GM21423 (cell line): ENCODE results near the gene ANKRD6.
"Not testable (repeated sequence)": the region's sequence is repeated elsewhere in the genome, so short reads cannot be mapped to it uniquely, and the experiment has no call there.

ENCODE experiments used
- ATAC-seq: cut with Tn5 transposase; IDR thresholded peaks from one replicate; pipeline ENCODE4 v1.9.1; 2021; ENCODE audit warnings: mild to moderate bottlenecking, moderate library complexity; ENCODE audit not compliant: unreplicated experiment

ANKRD6 gene

DNA sequence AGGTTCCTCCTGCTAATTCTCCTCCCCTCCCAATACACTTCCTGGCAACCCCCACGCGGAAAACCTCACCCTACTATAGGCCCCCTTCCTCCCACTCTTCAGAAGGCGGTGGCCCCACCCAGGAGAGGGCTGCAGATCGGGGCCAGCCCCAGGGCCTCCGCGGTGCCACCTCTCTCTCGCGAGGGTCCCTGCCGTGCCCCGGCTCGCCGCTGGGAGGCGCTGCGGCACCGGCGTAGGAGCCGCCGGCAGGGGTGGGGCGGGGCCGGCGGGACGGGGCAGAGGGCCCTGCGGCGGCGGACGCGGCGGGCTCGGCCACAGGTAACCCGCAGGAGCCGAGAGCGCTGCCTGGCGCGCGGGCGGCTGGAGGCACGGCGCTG lies at the start of gene ANKRD6:
ANKRD6 (plus strand) TSS at position 278 of the 377 bp plus-strand sequence. CDS start 133,825 bp downstream, outside the sequence.
- ATAC-seq: peak; percentile 94

DNA sequence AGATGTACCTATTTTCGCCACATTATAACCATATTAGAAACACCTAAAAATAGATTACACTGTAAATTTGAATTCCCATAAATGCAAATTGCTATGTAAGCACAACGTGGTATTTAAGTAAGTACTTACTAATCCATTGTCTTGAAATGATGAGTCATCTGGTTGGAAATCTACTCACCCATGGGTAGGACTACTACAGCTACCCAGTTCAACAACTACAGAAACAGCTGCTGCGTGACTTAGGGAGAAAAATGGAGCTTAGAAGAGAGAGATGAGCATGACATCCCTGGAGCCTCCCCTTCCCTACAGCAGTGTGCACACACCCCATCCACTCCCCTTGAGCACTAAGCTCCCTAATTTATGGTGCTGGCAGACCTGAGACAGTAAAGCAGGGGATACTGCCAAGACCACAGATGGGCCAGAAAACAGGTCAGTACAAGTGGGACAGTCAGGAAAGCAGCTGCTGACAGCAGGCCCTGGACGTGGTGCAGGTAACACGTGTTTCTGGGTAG lies 47.7 kb upstream of the ANKRD6 start:
- ATAC-seq: peak; percentile 29

DNA sequence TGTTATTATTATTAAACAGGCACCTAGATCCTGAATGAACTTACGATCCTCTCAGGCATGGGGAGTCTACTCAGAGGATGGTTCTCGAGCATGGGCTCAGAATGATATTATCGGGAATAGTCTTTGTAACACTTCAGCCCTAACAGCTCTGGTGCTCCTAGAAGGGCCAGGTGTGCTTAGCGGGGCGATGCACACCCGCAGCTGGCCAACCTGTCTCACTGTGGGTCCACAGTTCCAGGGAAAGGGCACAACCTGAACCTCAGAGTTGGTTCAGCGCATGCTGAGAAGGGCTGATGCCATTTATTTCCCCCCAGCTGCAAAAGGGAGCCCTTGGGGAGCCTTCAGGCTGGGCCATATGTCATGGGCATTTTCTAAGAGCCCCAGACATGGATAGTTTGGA lies 47.1 kb upstream of the ANKRD6 start:
- ATAC-seq: no peak

DNA sequence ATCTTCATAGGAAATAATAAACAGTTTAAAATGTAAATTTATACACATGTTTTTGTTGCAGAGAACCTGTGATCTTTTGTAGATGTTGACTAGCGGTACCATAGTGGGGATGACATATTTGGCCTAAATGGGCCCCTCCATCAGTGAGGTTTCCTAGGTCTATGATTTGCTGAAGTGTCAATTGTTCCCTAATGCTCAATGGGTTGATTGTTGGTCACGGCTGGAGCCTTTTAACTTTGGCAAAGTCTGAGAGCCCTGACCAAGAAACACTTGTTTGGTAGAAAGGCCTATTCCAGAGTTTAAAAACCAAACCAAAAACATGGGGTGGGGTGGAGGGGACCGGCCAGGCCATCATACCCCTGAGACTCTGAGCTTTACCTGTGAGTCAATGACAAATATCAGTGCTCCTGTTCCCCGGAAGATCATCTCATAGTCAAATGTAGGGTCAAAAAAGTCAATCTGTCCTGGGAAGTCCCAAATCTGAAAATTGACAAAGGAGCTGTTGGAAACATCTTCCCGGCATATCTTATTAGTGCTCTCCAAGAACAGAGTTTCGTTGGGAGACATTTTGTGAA lies 45.9 kb upstream of the ANKRD6 start:
- ATAC-seq: peak; percentile 20

DNA sequence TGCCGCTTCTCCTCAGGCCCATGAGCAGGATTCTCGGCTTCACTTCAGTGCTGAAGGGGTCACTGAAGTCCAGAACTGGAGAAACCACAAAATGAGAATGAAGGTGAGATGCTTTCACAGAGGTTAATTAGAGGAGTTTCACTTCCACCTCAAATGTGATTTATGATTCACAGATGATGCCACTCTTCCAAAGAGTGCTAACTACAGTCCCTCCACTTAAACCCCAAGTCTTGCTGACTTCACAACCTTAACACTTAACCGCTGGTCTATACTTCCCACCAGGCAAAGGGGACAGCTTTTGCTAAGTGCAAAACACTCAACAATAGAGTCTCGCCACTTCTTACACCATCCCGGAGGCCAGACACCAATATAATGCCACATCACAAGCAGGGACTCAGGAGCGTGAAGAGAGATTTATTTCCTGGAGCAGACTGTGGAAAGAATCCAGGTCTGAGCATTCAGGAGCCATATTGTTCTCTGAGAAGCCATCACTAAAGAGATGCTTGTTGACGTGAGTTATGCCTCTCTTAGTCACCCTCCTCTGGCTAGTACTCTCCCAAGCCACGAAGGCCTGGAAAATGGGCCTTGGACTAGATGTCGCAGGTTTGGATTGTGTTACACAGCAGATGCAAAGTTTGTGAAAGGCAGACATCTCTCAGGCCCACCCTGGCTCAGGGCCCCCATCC lies 45.3 kb upstream of the ANKRD6 start:
- peak; percentile 95 for ATAC-seq

DNA sequence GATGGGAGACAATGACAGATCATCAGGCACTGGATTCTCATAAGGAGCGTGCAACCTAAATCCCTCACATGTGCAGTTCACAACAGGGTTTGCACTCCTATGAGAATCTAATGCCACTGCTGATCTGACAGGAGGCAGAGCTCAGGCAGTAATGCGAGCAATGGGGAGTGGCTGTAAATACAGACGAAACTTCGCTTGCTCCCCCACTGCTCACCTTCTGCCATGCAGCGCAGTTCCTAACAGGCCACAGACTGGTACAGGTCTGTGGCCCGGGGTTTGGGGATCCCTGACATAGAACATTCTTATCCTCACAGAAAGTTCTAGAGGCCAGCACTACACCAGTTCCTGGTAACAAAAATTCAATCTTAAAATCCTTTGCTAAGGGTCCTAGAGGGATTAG lies 44.1 kb upstream of the ANKRD6 start:
- ATAC-seq: no peak

DNA sequence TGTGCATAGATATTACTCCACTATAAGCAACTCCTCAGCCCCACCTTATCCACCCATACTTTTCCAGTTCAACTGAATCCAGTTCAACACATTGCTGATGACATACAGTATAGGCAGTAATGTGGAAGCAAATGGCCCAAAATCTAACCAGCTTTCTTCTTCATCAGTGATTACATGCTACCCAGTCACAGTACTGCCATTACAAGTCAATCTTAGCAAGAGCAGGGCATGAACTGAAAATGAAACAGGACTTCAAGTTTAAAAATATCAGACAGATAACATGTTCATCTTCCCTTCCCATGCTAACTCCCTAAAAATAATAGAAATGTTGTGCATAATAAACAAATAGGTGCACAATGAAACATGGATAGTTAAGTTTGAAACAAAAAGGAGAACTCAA lies 40.1 kb upstream of the ANKRD6 start:
- no peak for ATAC-seq

DNA sequence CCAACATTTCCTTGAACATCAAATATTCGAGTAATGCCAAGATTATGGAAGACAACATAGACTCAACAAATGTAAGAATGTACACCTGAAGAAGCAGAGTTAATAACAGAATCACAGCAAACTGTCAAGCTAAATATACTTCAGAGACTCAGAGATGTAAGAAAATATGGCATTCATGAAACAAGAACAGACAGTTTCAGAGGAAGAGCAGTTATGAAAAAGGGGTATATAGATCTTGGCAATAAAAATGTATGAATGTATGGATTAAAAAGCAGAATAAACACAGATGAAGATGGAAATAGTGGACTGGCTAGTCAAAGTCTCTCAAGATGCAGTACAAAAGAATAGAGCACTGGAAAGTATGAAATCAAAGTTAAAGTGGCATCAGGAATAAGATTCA lies 39.3 kb upstream of the ANKRD6 start:
- ATAC-seq: no peak

DNA sequence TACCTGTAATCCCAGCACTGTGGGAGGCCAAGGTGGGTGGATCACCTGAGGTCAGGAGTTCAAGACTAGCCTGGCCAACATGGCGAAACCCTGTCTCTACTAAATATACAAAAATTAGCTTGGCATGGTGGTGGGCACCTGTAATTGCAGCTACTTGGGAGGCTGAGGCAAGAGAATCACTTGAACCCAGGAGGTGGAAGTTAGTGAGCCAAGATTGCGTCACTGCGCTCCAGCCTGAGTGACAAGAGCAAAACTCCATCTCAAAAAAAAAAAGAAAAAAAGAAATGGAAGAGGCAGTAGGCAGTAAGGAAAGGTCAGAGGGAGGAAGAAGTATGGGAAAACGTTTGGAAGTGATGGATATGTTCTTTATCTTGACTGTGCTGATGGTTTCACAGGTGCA lies 35.1 kb upstream of the ANKRD6 start:
- not testable (repeated sequence) for ATAC-seq

DNA sequence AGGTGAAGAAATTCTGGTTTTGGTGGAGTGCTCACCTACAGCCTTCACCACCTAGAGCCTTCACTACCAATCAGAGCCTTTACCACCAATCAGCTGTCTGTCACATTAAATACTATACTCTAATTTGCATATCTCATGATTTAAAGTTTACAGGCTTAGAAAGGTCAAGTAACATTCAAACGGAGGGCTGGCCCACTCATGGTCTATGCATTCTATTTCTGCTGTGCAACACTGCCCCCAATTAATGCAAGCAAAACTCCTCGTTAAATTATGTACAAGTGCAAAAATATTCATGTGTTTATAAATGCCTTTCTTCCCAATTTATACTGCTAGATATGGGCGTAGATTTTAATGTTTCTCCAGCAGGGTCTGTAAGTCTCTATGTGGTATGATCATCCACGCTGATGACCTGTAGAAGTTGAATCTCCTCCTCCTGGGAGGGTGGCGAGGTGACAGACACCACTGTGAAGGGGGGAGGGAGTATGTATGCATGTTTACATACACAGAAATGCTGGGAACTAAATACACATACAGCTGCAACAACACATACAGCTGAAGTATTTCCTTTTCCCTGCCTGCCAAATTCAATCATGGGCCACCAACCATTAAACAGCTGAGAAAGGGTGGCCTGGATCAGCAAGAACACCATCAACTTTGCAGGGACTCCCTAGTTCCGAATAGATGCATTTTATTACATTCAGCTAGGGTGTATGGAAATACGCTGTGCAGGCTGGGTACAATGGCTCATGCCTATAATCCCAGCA lies 34.0 kb upstream of the ANKRD6 start:
- ATAC-seq: no peak

DNA sequence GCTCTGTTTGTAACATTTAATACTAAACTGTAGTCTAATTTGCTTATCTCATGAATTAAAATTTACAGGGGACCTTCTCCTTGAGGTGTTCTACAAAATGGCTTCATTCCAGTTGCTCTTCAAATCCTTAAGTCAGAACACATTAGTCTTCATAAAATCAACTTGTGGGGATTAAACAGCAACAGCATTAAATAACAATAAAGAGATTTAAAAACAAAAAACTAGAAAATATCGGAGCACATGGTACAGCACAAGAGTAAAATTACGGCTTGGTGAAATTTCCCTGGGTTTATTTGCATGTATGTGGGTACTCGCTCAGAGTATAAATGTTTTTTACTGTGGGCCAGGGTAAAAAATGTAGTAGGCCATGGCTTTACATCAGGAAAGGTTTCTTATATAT lies 32.9 kb upstream of the ANKRD6 start:
- ATAC-seq: no peak

DNA sequence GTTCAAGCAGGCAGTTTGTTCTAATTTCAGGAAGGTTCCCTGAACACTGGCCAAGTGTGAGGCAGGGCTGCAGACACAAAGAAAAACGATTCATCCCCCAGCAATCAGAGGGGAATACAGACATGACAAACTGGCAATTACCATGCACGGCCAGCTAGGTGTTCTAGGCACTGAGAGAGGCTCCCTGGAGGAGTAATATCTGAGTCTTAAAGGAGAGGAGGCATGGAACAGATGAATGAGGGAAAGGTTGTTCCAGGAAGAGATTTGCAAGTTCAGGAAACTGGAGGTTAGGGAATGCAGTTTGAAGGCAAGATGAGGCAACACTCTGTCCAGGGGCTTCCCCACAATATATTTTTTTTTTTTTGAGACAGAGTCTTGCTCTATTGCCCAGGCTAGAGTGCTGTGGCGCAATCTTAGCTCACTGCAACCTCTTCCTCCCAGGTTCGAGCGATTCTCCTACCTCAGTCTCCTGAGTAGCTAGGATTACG lies 32.0 kb upstream of the ANKRD6 start:
- no peak for ATAC-seq

DNA sequence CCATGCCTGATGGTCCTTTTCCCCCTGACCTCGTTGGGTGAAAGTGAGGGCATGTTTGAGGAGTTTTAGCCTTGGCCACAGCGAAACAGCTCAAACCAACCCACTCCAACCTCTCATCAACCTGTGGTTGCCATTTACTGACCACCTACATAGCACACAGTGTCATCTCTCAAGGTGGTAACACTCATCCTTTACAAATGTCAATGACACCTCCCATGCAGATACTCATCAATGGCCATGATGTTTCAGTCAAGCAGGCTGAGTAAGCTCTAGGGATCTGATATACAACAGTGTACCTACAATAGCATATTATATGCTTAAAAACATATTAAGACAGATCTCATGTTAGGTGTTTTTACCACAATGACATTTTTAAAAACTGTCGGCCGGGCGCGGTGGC lies 30.2 kb upstream of the ANKRD6 start:
- ATAC-seq: no peak

DNA sequence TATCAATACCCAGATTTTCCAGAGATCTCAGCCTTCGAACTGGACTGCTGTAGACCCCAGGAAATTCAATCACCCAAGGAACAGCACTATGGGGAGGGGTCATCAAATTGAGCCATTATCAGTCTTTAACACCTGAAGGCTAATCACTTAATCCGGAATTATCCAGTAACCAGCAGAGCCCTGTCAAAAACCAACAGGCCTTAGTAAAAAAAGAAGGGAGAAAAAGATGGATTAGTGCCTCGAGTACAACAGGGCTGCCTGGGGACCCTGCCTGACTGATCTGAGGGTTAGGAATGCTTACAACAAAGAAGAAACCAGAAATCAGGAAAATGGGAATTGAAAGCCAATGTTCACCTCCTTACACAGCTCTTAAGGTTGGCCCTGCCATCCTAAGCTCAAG lies 28.4 kb upstream of the ANKRD6 start:
- no peak for ATAC-seq

DNA sequence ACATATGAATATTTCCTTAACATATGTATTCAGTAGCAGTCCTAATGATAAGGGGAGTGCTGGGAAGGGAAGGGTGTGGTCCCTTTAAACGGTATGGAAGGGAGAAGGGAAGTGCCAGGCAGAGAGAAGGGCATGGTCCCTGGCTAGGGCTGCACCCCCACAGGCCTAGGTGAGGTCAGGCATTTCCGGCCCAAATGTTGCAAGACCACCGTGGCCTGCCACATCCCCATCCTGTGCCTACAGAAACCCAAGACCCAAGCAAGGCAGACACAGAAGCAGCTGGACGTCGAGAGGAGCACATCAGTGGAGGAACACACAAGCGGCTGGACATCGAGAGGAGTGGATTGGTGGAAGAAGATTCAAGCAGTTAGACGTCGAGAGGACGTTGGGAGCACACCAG lies 26.8 kb upstream of the ANKRD6 start:
- ATAC-seq: no peak

DNA sequence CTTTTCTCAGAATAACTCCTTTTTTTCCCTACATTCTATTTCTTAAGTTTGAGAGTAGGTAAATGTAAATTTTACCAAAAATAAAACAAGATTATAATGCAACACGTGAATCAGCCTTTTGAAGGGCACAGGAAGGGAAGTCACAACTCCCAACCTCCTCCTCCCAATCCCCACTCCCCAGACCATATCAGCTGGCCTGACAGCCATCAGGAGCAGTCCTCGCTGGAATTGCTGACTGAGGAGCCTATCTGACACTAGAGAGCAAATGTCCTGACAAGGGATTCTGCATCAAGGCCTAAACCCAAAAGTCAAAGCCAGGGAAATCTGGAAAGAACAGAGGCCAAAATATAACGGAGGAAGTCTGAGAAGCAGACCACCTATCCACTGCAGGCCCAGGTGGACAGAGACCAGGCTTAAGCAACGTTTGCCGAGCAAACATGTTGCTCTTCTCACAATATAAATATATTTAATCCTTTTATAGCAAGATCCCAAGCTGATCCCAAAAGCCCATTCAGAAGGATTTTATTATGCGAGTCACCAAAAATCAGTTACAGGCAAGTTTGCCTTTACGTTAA lies 23.4 kb upstream of the ANKRD6 start:
- no peak for ATAC-seq

DNA sequence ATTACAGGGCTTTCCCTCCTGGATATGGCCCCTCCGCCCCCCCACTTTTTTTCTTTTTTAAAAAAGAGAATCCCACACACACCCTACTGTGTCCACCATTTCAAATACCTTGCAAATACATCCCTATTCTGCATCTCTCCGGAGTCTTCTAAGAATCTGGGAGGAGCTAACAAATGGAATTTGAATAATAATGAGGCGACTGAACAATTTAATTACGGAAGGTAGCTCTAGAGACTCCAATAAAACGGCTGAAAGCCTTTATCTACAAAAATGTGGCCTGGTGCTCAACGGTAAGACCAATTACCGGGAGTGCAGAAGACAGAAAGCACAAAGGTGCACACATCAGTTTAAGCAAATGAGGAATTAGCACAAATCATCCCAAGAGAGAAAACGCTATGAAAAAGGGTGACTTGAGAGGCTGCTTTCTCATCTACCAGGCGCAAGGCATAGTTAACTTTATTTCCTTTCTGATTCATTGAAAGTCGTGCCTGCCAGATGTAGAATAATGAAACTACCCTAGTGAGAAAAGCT lies 22.7 kb upstream of the ANKRD6 start:
- ATAC-seq: no peak

DNA sequence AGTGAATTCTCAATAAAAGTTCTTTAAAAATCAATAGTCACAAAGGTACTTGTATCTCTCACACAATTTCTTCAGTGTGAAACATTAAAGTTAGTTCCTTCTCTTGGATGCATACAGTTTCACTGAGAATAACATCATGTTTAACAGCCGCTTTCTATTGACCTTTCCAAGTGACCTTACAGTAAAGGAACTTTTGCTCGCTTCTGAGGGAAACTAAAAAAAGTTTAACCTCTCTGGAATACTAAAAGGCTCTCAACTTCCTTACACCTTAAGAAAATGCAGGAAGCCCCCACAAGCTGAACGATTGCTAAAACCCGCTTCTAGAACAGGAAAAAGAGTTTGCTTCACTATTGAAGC lies 22.2 kb upstream of the ANKRD6 start:
- ATAC-seq: no peak

DNA sequence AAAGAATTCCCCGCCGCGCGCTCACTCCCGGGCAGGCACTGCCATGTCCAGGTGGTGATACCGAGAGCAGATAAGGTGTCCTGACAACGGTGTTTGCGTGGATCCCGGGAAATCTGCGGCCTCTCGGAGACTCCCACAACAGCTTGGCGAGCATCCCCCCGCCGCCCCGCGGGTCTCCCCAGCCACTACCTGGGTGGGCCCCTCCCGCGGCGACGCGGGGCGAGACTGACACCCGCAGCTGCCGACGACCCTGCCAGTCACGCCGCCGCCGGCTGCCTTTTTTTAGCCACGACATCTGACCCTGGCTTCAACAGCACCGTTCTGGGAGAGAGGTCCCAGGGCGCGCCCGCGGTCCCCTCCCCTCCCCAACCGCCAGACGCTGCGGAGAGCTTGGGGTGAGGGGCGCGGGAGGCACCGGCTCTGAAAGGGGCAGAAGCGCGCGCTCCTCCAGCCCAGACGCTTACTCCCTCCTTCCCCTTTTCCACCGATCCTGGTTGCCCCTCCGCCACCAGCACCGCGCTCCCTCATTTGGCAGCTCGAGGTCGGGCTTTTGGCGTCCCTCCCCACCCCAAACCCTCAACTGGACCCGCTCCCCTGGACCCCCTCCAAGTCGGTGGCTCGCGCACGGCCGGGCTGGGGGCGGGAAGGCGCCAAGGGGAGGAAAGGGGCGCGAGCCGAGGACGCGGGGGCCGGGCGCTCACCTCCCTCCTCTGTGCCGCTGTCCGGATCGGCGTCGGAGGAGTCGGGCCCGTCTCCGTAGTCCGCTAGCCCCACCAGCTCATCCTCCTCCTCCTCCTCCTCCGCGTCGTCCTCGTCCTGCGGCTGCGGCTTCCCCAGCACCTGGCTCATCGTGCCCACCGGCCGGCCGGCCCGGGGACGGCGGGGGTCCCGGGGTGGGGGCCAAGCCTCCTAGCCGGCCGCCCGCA lies 21.5 kb upstream of the ANKRD6 start:
- peak; percentile 29 for ATAC-seq
